ENCODE data around the gene RBM28. TPM values are rescaled to one million over a fixed set of nuclear protein-coding genes. Genes with fewer than 3 reads are reported as not detected.

RBM28 gene
- total RNA-seq, 1 donor from 2014 or later = 40.2 TPM

- TF ChIP-seq CTCF (IDR thresholded peaks at IDR 0.05; ENCODE audit: insufficient read depth, low read depth, low read length) (no peak), EZH2 (IDR thresholded peaks at IDR 0.05; ENCODE audit: insufficient read depth, low read length) (no peak)
- Mint-ChIP-seq H3K4me3 (ENCODE audit: unreplicated experiment) (no peak overlapping the region), H3K27ac (ENCODE audit: unreplicated experiment) (no peak overlapping the region), H3K27me3 (ENCODE audit: low read depth, unreplicated experiment) (peaks cover 55% of the 10 kb centered on the region), H3K9me3 (ENCODE audit: unreplicated experiment) (no peaks in the 10 kb centered on the region), H3K36me3 (ENCODE audit: low read depth, unreplicated experiment) (peaks cover 2% of the 10 kb centered on the region), H3K4me1 (ENCODE audit: low read depth, unreplicated experiment) (peaks cover 5% of the 10 kb centered on the region)
- H3K27me3 ChIP-seq (ENCODE audit: insufficient read depth, low read length) = peaks cover 66% of the 10 kb centered on the region
- H3K27ac ChIP-seq (ENCODE audit: low read depth, low read length) = no peak overlapping the region
- no peak overlapping the region for H2AFZ ChIP-seq (ENCODE audit: low read depth, low read length)
- no peak overlapping the region for H3K9ac ChIP-seq (ENCODE audit: low read length)
- H3K36me3 ChIP-seq (ENCODE audit: insufficient read depth, low read length) = no peaks in the 10 kb centered on the region
- H3K4me2 ChIP-seq (ENCODE audit: low read length) = no peak overlapping the region
- H3K4me1 ChIP-seq (ENCODE audit: insufficient read depth, low read length) = peaks cover 8% of the 10 kb centered on the region
- H3K4me3 ChIP-seq (ENCODE audit: insufficient read depth, low read depth, low read length) = no peak overlapping the region
- no peaks in the 10 kb centered on the region for H3K9me3 ChIP-seq (ENCODE audit: insufficient read depth, low read depth, low read length)
- FAIRE-seq (no peak), DNase-seq (ENCODE audit: low read depth) (no peak)
- no peaks in the 10 kb centered on the region for H3K79me2 ChIP-seq (ENCODE audit: insufficient read depth, low read length)
- no peaks in the 10 kb centered on the region for H4K20me1 ChIP-seq (ENCODE audit: insufficient read depth, low read length)
These were observed 13.0 kb upstream of the RBM28 start for GRCh38 chr7:128356546-128357216.

DNA sequence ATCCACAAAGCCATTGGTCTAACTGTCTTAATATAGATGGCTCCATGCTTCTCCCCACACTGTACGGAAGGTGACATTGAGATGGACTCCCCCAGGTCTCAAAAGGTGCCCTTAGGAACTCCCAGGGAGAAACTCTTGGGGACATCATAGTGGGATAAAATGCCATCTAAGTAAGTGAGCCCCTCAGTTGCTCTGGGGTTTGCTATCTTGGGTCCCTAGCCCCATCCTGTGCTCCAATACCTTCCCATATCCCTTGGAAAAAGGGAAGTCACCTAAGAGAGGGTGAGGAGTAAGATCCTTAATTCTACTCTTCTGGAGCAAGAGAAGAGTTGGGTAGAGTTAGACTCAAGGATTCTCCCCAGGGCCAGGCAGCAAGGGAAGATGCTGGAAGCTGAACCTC lies 9.9 kb upstream of the RBM28 start:
- TF ChIP-seq CTCF (IDR thresholded peaks at IDR 0.05; ENCODE audit: insufficient read depth, low read depth, low read length) = no peak
- TF ChIP-seq EZH2 (IDR thresholded peaks at IDR 0.05; ENCODE audit: insufficient read depth, low read length) = no peak
- no peak for FAIRE-seq
- Histone ChIP-seq H3K4me3 (ENCODE audit: insufficient read depth, low read depth, low read length) (no peak overlapping the region), H3K4me1 (ENCODE audit: insufficient read depth, low read length) (no peaks in the 10 kb centered on the region), H3K9me3 (ENCODE audit: insufficient read depth, low read depth, low read length) (no peaks in the 10 kb centered on the region), H3K27me3 (ENCODE audit: insufficient read depth, low read length) (peaks cover 73% of the 10 kb centered on the region), H4K20me1 (ENCODE audit: insufficient read depth, low read length) (no peaks in the 10 kb centered on the region), H3K9ac (ENCODE audit: low read length) (no peak overlapping the region), H3K79me2 (ENCODE audit: insufficient read depth, low read length) (no peaks in the 10 kb centered on the region), H3K27ac (ENCODE audit: low read depth, low read length) (no peak overlapping the region), H3K36me3 (ENCODE audit: insufficient read depth, low read length) (no peaks in the 10 kb centered on the region), H2AFZ (ENCODE audit: low read depth, low read length) (no peak overlapping the region), H3K4me2 (ENCODE audit: low read length) (no peak overlapping the region)
- Mint-ChIP-seq H3K4me3 (ENCODE audit: unreplicated experiment) (no peak overlapping the region), H3K4me1 (ENCODE audit: low read depth, unreplicated experiment) (no peaks in the 10 kb centered on the region), H3K27ac (ENCODE audit: unreplicated experiment) (peak overlapping the region; percentile 10), H3K36me3 (ENCODE audit: low read depth, unreplicated experiment) (peaks cover 2% of the 10 kb centered on the region), H3K27me3 (ENCODE audit: low read depth, unreplicated experiment) (peaks cover 64% of the 10 kb centered on the region), H3K9me3 (ENCODE audit: unreplicated experiment) (no peaks in the 10 kb centered on the region)
- no peak for DNase-seq (ENCODE audit: low read depth)

- FAIRE-seq = no peak
- no peaks in the 10 kb centered on the region for H3K4me1 Mint-ChIP-seq (ENCODE audit: low read depth, unreplicated experiment)
- no peak for DNase-seq (ENCODE audit: low read depth)
- H3K27ac Mint-ChIP-seq (ENCODE audit: unreplicated experiment) = peak overlapping the region; percentile 10
- no peak for TF ChIP-seq EZH2 (IDR thresholded peaks at IDR 0.05; ENCODE audit: insufficient read depth, low read length)
- TF ChIP-seq CTCF (IDR thresholded peaks at IDR 0.05; ENCODE audit: insufficient read depth, low read depth, low read length) = no peak
- no peak overlapping the region for H3K27ac ChIP-seq (ENCODE audit: low read depth, low read length)
- no peak overlapping the region for H3K9ac ChIP-seq (ENCODE audit: low read length)
- no peaks in the 10 kb centered on the region for H3K36me3 ChIP-seq (ENCODE audit: insufficient read depth, low read length)
- no peaks in the 10 kb centered on the region for H3K4me1 ChIP-seq (ENCODE audit: insufficient read depth, low read length)
- H3K9me3 ChIP-seq (ENCODE audit: insufficient read depth, low read depth, low read length) = no peaks in the 10 kb centered on the region
- H3K9me3 Mint-ChIP-seq (ENCODE audit: unreplicated experiment) = no peaks in the 10 kb centered on the region
- H3K4me2 ChIP-seq (ENCODE audit: low read length) = no peak overlapping the region
- H3K36me3 Mint-ChIP-seq (ENCODE audit: low read depth, unreplicated experiment) = peaks cover 2% of the 10 kb centered on the region
- H3K27me3 Mint-ChIP-seq (ENCODE audit: low read depth, unreplicated experiment) = peaks cover 64% of the 10 kb centered on the region
- H3K4me3 Mint-ChIP-seq (ENCODE audit: unreplicated experiment) = no peak overlapping the region
- no peak overlapping the region for H3K4me3 ChIP-seq (ENCODE audit: insufficient read depth, low read depth, low read length)
- H3K79me2 ChIP-seq (ENCODE audit: insufficient read depth, low read length) = no peaks in the 10 kb centered on the region
- H4K20me1 ChIP-seq (ENCODE audit: insufficient read depth, low read length) = no peaks in the 10 kb centered on the region
- H3K27me3 ChIP-seq (ENCODE audit: insufficient read depth, low read length) = peaks cover 73% of the 10 kb centered on the region
- H2AFZ ChIP-seq (ENCODE audit: low read depth, low read length) = no peak overlapping the region
These were observed 9.5 kb upstream of the RBM28 start for GRCh38 chr7:128353189-128353588.

Data from astrocyte (in vitro differentiated cells and primary cell).